ENCODE measurements around the gene RNFT2. TPM values are rescaled to one million over a fixed set of nuclear protein-coding genes. Genes with fewer than 3 reads are reported as not detected.

RNFT2 gene
- total and polyA plus RNA-seq, 7 donors: 0.04 to 0.64 (median 0.36) TPM

DNA sequence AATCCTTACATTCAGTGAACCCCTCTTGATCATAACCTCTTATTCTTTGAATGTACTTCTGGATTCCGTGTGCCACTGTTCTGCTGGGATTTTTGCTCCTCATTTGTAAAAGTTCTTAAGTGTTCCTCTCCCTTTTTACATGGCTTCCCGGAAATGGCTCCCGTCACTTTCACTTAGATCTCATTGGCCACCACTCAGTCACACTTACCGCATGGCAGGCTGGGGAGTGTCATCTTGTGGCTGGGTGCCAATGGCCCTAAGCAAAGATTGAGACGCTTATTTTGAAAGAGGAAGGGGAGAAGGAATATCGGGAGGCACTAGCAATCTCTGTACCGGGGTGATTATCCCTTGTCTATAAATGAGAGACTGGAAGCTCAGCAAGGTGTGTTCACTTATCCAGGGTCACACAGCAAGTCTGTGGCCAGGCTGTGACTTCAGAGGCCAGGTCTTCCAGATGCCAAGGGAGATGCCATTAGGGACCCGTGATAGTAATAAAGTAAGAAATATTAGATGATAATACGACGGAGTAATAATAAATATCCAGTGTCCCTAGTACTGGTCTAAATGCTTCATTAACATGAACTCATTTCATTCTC lies 68.8 kb downstream of the RNFT2 start:
- WGBS, 3 donors: 76 to 84% (median 78%) methylated on average over 10 of the region's 10 CpGs

DNA sequence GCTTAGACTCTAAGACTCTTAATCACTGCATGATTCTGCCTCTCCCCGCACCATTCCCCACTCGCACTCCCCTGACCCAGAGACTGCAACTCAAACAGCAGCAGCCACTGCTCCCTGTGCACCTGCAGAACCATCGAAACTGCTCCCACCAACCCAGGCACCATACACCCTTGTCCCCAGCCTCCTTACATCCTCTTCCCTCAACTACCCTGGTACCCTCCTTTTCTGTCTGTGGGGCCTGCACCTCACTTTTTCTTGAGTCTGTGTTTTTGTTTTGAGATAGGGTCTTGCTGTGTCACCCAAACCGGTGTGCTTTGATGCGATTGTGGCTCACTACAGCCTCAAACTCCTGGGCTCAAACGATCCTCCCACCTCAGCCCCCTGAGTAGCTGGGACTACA lies 69.4 kb downstream of the RNFT2 start:
- no peaks in the 10 kb centered on the region for H3K4me1 ChIP-seq
- intact Hi-C loops (cut with DNase I): no loop called here
- WGBS, 3 donors: 89 to 95% (median 91%) methylated on average over 6 of the region's 6 CpGs

More for the DNA sequence above, 68.8 kb downstream of the RNFT2 start:
- Histone ChIP-seq H3K36me3 (ENCODE audit: insufficient read depth in 1 of 2, low read depth in 1 of 2) (no peaks in the 10 kb centered on the region), H3K27me3 (ENCODE audit: insufficient read depth in 3 of 3, low read length in 2 of 3) (no peaks in the 10 kb centered on the region), H3K4me1 (no peaks in the 10 kb centered on the region), H3K9me3 (no peaks in the 10 kb centered on the region), H3K4me3 (no peak overlapping the region), H3K27ac (no peak overlapping the region)
- ATAC-seq (no peak), DNase-seq (no peak)
- no peak for TF ChIP-seq CTCF (IDR thresholded peaks at IDR 0.05)
- intact Hi-C loops (cut with DNase I): no loop called here

DNA sequence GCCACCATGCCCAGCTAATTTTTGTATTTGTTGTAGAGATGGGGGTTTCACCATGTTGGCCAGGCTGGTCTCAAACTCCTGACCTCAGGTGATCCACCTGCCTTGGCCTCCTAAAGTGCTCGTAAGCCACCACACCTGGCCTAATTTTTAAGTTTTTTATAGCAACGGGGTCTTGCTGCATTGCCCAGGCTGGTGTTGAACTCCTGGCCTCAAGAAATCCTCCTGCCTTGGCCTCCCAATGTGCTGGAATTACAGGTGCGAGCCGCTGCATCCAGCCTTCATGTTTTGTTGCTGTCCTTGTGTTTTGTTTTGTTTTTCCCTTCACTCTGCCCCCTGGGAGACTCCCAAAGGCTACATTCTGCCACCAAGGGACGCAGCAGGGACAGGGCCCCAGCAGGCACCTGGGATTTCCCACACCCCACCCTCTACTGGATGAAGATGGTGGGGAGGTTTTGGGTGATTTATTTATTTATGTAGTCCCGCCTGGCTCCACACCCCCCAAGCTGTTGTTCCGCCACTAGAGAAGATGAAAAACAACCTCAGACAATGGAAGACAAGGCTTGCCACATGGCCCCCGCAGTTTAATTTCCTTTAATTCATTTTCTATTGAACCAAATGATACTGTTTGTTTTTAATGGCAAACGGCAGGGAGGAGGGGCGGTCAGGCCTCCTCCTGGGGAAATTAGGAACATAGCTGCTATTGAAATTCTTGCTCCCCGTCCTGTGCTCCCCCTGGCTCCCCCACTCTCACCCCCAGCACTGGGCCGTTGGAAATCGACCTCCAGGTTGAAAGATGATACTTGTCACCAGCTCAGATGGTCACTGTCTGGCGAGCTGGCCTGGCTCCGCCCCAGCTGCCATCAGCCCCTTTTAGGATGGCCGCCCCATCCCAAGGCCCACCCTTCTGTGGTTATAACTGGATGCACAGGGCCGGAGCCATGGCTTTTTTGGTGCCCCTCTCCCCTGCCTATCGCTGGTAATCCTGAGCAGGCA lies 70.3 kb downstream of the RNFT2 start:
- Histone ChIP-seq H3K4me3 (no peak overlapping the region), H3K4me1 (no peaks in the 10 kb centered on the region), H3K27ac (no peak overlapping the region), H3K9me3 (no peaks in the 10 kb centered on the region), H3K36me3 (ENCODE audit: insufficient read depth in 1 of 2, low read depth in 1 of 2) (no peaks in the 10 kb centered on the region), H3K27me3 (ENCODE audit: insufficient read depth in 3 of 3, low read length in 2 of 3) (no peaks in the 10 kb centered on the region)
- intact Hi-C loops (cut with DNase I): no loop called here
- DNase-seq: no peak
- no peak for TF ChIP-seq CTCF (IDR thresholded peaks at IDR 0.05)
- 68 to 72% (median 71%) methylated on average over 18 of the region's 18 CpGs for WGBS, 3 donors
- no peak for ATAC-seq

More for the DNA sequence above, 69.4 kb downstream of the RNFT2 start:
- Histone ChIP-seq H3K9me3 (no peaks in the 10 kb centered on the region), H3K4me3 (no peak overlapping the region), H3K27ac (no peak overlapping the region), H3K27me3 (ENCODE audit: insufficient read depth in 3 of 3, low read length in 2 of 3) (no peaks in the 10 kb centered on the region), H3K36me3 (ENCODE audit: insufficient read depth in 1 of 2, low read depth in 1 of 2) (no peaks in the 10 kb centered on the region)
- DNase-seq: no peak
- TF ChIP-seq CTCF (IDR thresholded peaks at IDR 0.05): no peak
- no peak for ATAC-seq

GRCh38 chr12:116812238-116812637 lies 74.1 kb downstream of the RNFT2 start:
- intact Hi-C loops (cut with DNase I): no loop called here

More at GRCh38 chr12:116812238-116812637, 74.1 kb downstream of the RNFT2 start:
- TF ChIP-seq CTCF (IDR thresholded peaks at IDR 0.05): no peak
- Histone ChIP-seq H3K9me3 (no peaks in the 10 kb centered on the region), H3K36me3 (ENCODE audit: insufficient read depth in 1 of 2, low read depth in 1 of 2) (no peaks in the 10 kb centered on the region), H3K27me3 (ENCODE audit: insufficient read depth in 3 of 3, low read length in 2 of 3) (no peaks in the 10 kb centered on the region), H3K4me3 (no peak overlapping the region), H3K27ac (no peak overlapping the region), H3K4me1 (no peaks in the 10 kb centered on the region)
- DNase-seq (no peak), ATAC-seq (no peak)
- WGBS, 3 donors: 91 to 93% (median 91%) methylated on average over 10 of the region's 10 CpGs
